Measurements from ENCODE around the gene KRTAP4-6. TPM values are rescaled to one million over a fixed set of nuclear protein-coding genes. Genes with fewer than 3 reads are reported as not detected.

KRTAP4-6 gene
- total RNA-seq, 1 experiment from 2014 or later = not detected

GRCh38 chr17:41167561-41167960 is 27.2 kb upstream of the KRTAP4-6 start:
- H4K20me1 ChIP-seq (ENCODE audit: low read length) = no peaks in the 10 kb centered on the region
- H3K27ac ChIP-seq (ENCODE audit: low read length) = no peak overlapping the region
- ATAC-seq = no peak
- no peak overlapping the region for H3K4me2 ChIP-seq (ENCODE audit: low read length)
- H3K79me2 ChIP-seq (ENCODE audit: low read length) = no peaks in the 10 kb centered on the region
- H2AFZ ChIP-seq (ENCODE audit: low read length) = no peak overlapping the region
- no peaks in the 10 kb centered on the region for H3K9me2 ChIP-seq (replicated peaks; ENCODE audit: low read length)
- no peak overlapping the region for H3K4me3 ChIP-seq (ENCODE audit: low read length)
- no peak overlapping the region for H3K9ac ChIP-seq (ENCODE audit: low read length)
- no peaks in the 10 kb centered on the region for H3K9me3 ChIP-seq (ENCODE audit: low read length)
- BruUV-seq (replicated peaks) = no TSS peak
- DNase-seq = no peak
- no peaks in the 10 kb centered on the region for H3F3A ChIP-seq (ENCODE audit: low read length, unreplicated experiment)
- TF ChIP-seq EZH2 (IDR thresholded peaks at IDR 0.05; ENCODE audit: low read length, unreplicated experiment) (no peak), CTCF (conservative IDR thresholded peaks at IDR 0.05; ENCODE audit: low read depth, low read length) (no peak), EZH2phosphoT487 (IDR thresholded peaks at IDR 0.05; ENCODE audit: borderline replicate concordance, low read length) (no peak)
- POLR2A ChIA-PET (ENCODE audit: unreplicated experiment) = no interaction called here
- CTCF ChIA-PET = no interaction called here
- peaks cover 9% of the 10 kb centered on the region for H3K4me1 ChIP-seq (ENCODE audit: insufficient read depth, low read length)
- H3K36me3 ChIP-seq (ENCODE audit: low read depth, low read length) = no peaks in the 10 kb centered on the region
- intact Hi-C loops (cut with micrococcal nuclease) = no loop called here
- no peaks in the 10 kb centered on the region for H3K27me3 ChIP-seq (ENCODE audit: low read length)

- CTCF ChIA-PET = no interaction called here
Measured at GRCh38 chr17:41163828-41164227, 23.5 kb upstream of the KRTAP4-6 start.

More at GRCh38 chr17:41163828-41164227, 23.5 kb upstream of the KRTAP4-6 start:
- Histone ChIP-seq H3K79me2 (ENCODE audit: low read length) (no peaks in the 10 kb centered on the region), H2AFZ (ENCODE audit: low read length) (peak overlapping the region; percentile 28; the same call in 1 of the 2 replicates), H3K9me3 (ENCODE audit: low read length) (no peaks in the 10 kb centered on the region), H3K9ac (ENCODE audit: low read length) (no peak overlapping the region), H3K4me2 (ENCODE audit: low read length) (peak overlapping the region; percentile 56), H3K27ac (ENCODE audit: low read length) (no peak overlapping the region), H3K27me3 (ENCODE audit: low read length) (no peaks in the 10 kb centered on the region), H4K20me1 (ENCODE audit: low read length) (no peaks in the 10 kb centered on the region), H3K9me2 (replicated peaks; ENCODE audit: low read length) (no peaks in the 10 kb centered on the region), H3K4me3 (ENCODE audit: low read length) (no peak overlapping the region), H3K36me3 (ENCODE audit: low read depth, low read length) (no peaks in the 10 kb centered on the region), H3F3A (ENCODE audit: low read length, unreplicated experiment) (no peaks in the 10 kb centered on the region), H3K4me1 (ENCODE audit: insufficient read depth, low read length) (peaks cover 9% of the 10 kb centered on the region)
- POLR2A ChIA-PET (ENCODE audit: unreplicated experiment) = no interaction called here
- no TSS peak for BruUV-seq (replicated peaks)
- intact Hi-C loops (cut with micrococcal nuclease) = no loop called here
- peak; percentile 56 for DNase-seq
- peak; percentile 51; the same call in 1 of the 2 replicates for ATAC-seq
- TF ChIP-seq EZH2phosphoT487 (IDR thresholded peaks at IDR 0.05; ENCODE audit: borderline replicate concordance, low read length) = no peak
- TF ChIP-seq EZH2 (IDR thresholded peaks at IDR 0.05; ENCODE audit: low read length, unreplicated experiment) = no peak
- TF ChIP-seq CTCF (conservative IDR thresholded peaks at IDR 0.05; ENCODE audit: low read depth, low read length) = no peak
